Measurements from ENCODE around the gene WNT1. TPM values are rescaled to one million over a fixed set of nuclear protein-coding genes. Genes with fewer than 3 reads are reported as not detected.
A peak's percentile ranks its signal among the peaks of the same experiment; 100 is the strongest.

WNT1 gene
- total RNA-seq, 1 donor from 2014 or later = not detected

DNA sequence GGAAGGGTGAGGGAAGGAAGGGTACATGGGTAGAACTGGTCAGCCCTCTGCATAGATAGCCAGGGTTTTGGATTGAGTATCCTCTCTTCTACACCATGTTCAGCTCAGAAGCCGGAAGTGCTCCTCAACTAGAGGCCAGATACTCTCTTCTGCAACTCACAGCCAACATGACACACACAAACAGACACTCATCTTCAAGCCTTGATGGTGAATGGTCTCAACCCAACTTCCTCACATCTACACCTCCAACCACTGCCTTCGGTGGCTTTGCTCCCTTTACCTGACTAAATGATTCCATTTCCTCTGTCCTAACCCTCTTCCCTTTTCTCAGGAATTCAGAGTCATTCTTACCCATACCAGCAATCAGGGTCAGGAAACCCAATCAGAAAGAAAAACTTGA lies 45.2 kb upstream of the WNT1 start:
- H3K27me3 ChIP-seq = no peaks in the 10 kb centered on the region
- no peak overlapping the region for H3K27ac Mint-ChIP-seq
- no peaks in the 10 kb centered on the region for H3K4me1 ChIP-seq
- H3F3A ChIP-seq (ENCODE audit: low read depth) = peaks cover 18% of the 10 kb centered on the region
- H2AFZ ChIP-seq (replicated peaks) = no peak overlapping the region
- H4K20me1 ChIP-seq (ENCODE audit: low read depth) = peaks cover 53% of the 10 kb centered on the region
- peaks cover 5% of the 10 kb centered on the region for H3K36me3 ChIP-seq
- H3K79me2 ChIP-seq (ENCODE audit: low read depth) = peaks cover 8% of the 10 kb centered on the region
- no peaks in the 10 kb centered on the region for H3K9me3 ChIP-seq (ENCODE audit: low read depth)
- no peak overlapping the region for H3K27ac ChIP-seq
- no peak for TF ChIP-seq EZH2phosphoT487 (IDR thresholded peaks at IDR 0.05)
- no peak for TF ChIP-seq EZH2 (IDR thresholded peaks at IDR 0.05)
- TF ChIP-seq, protein P1, sequence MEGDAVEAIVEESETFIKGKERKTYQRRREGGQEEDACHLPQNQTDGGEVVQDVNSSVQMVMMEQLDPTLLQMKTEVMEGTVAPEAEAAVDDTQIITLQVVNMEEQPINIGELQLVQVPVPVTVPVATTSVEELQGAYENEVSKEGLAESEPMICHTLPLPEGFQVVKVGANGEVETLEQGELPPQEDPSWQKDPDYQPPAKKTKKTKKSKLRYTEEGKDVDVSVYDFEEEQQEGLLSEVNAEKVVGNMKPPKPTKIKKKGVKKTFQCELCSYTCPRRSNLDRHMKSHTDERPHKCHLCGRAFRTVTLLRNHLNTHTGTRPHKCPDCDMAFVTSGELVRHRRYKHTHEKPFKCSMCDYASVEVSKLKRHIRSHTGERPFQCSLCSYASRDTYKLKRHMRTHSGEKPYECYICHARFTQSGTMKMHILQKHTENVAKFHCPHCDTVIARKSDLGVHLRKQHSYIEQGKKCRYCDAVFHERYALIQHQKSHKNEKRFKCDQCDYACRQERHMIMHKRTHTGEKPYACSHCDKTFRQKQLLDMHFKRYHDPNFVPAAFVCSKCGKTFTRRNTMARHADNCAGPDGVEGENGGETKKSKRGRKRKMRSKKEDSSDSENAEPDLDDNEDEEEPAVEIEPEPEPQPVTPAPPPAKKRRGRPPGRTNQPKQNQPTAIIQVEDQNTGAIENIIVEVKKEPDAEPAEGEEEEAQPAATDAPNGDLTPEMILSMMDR (IDR thresholded peaks at IDR 0.05) = no peak
- H3K36me3 Mint-ChIP-seq = peaks cover 33% of the 10 kb centered on the region
- no peak overlapping the region for H3K4me3 ChIP-seq
- H3K4me1 Mint-ChIP-seq = no peaks in the 10 kb centered on the region
- H3K9me3 Mint-ChIP-seq = no peaks in the 10 kb centered on the region
- DNase-seq (ENCODE audit: low spot score) = no peak
- no peak overlapping the region for H3K9ac ChIP-seq
- no peaks in the 10 kb centered on the region for H3K27me3 Mint-ChIP-seq (ENCODE audit: insufficient read depth, low read depth)
- no peak overlapping the region for H3K4me2 ChIP-seq
- H3K4me3 Mint-ChIP-seq = no peak overlapping the region

DNA sequence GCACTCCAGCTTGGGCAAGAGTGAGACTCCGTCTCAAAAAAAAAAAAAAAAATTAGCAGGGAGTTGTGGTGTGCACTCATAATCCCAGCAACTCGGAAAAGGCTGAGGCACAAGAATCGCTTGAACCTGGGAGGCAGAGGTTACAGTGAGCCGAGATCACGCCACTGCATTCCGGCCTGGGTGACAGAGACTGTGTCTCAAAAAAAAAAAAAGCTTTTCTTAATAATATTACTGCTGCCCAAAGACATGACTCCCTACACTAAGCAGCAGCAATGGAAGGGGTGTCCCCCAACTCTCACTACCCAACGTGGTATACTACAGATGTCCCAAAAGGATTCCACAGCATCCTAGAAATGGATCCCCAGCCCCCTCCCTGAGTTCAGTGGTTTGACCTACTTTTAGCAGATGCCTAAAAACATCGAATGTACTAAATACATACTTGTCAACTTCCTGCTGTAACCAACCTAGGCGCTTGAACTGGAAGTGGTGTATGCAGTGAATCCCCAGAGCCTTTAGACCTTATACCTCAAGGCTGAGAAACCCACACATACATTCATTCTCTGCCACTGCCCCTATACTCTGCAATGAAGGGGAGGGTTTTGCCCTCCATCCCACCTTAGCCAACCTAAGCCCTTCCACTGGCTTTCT lies 44.3 kb upstream of the WNT1 start:
- Histone ChIP-seq H3K9me3 (ENCODE audit: low read depth) (no peaks in the 10 kb centered on the region), H3K9ac (no peak overlapping the region), H3K4me2 (no peak overlapping the region), H2AFZ (replicated peaks) (no peak overlapping the region), H4K20me1 (ENCODE audit: low read depth) (peaks cover 55% of the 10 kb centered on the region), H3K79me2 (ENCODE audit: low read depth) (peaks cover 8% of the 10 kb centered on the region), H3K4me3 (no peak overlapping the region), H3K27ac (no peak overlapping the region), H3K36me3 (peaks cover 5% of the 10 kb centered on the region), H3K4me1 (no peaks in the 10 kb centered on the region), H3F3A (ENCODE audit: low read depth) (peaks cover 19% of the 10 kb centered on the region), H3K27me3 (no peaks in the 10 kb centered on the region)
- Mint-ChIP-seq H3K36me3 (peaks cover 33% of the 10 kb centered on the region), H3K27ac (no peak overlapping the region), H3K9me3 (no peaks in the 10 kb centered on the region), H3K4me1 (no peaks in the 10 kb centered on the region), H3K4me3 (no peak overlapping the region), H3K27me3 (ENCODE audit: insufficient read depth, low read depth) (no peaks in the 10 kb centered on the region)
- DNase-seq (ENCODE audit: low spot score) = no peak
- TF ChIP-seq EZH2 (IDR thresholded peaks at IDR 0.05) (no peak), EZH2phosphoT487 (IDR thresholded peaks at IDR 0.05) (no peak)
- TF ChIP-seq, protein P1 (IDR thresholded peaks at IDR 0.05) = no peak

DNA sequence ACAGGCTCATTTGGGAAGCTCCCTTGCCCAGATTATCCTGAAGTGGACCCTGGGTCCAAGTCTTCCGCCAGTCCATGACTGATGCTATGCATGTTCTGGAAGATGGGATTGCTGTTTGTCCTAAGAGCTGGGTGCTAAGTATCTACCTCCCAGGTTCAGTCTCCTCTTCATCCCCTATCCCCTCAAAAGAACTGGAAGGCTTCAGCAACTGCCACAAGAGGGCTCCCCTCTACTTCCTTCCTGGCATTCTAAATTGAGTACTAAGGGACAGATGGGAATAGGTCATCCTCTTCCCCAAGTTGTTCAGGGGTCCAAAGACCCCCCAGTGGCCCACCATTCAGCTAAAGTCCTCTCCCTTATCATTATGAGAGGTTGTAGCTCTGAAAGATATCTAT lies 43.8 kb upstream of the WNT1 start:
- Histone ChIP-seq H3K9ac (no peak overlapping the region), H2AFZ (replicated peaks) (no peak overlapping the region), H3K36me3 (peaks cover 5% of the 10 kb centered on the region), H3K27me3 (no peaks in the 10 kb centered on the region), H3K4me3 (no peak overlapping the region), H3F3A (ENCODE audit: low read depth) (peaks cover 22% of the 10 kb centered on the region), H3K9me3 (ENCODE audit: low read depth) (no peaks in the 10 kb centered on the region), H3K4me2 (no peak overlapping the region), H3K79me2 (ENCODE audit: low read depth) (peaks cover 8% of the 10 kb centered on the region), H4K20me1 (ENCODE audit: low read depth) (peaks cover 51% of the 10 kb centered on the region), H3K27ac (no peak overlapping the region), H3K4me1 (no peaks in the 10 kb centered on the region)
- no peaks in the 10 kb centered on the region for H3K9me3 Mint-ChIP-seq
- DNase-seq (ENCODE audit: low spot score) = no peak
- H3K4me1 Mint-ChIP-seq = no peaks in the 10 kb centered on the region
- H3K36me3 Mint-ChIP-seq = peaks cover 36% of the 10 kb centered on the region
- TF ChIP-seq EZH2phosphoT487 (IDR thresholded peaks at IDR 0.05) = no peak
- TF ChIP-seq, protein P1 (IDR thresholded peaks at IDR 0.05) = peak; percentile 43
- no peaks in the 10 kb centered on the region for H3K27me3 Mint-ChIP-seq (ENCODE audit: insufficient read depth, low read depth)
- H3K4me3 Mint-ChIP-seq = no peak overlapping the region
- no peak overlapping the region for H3K27ac Mint-ChIP-seq
